GM10266 (cell line): Measurements from ENCODE around the gene C9orf78.

Source experiments
- DNase-seq: peaks from one replicate; pipeline ENCODE4 v3.0.0; 2012; ENCODE audit errors: extremely low spot score
- TF ChIP-seq, protein P1 (sequence below): IDR thresholded peaks from 2 replicates; pipeline ENCODE4 v1.5.1; 2012; ENCODE audit warnings: mild to moderate bottlenecking, low read depth; ENCODE audit not compliant: control insufficient read depth, insufficient read depth; ENCODE audit errors: missing control alignments

The C9orf78 gene

DNA sequence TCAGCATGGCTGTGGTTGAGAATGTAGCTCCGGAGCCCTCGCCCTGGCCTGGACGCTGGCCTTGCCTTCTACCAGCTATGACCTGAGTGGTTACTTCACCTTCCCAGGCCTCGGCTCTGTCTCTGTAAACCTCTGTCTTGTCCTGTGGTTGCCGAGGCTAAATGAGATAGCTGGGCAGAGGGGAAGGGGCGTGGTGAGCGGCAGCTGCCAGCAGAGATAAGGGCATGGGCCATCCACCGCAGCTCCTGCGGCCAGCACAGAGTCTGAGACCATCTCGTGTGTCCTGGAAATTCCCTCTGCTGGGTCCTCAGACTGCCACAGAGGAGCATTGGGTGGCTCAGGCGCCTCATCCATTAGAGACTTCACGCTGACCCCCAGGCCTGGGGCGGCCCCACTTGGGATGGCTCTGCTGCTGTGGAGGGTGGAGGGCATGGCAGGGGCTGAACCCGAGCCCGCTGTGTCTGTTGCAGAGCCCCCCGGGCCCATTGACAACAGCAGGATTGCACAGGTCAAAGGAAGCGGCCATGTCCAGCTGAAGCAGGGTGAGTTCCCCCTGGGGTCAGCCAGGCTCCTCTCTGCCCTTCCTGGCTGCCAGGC, 44.1 kb upstream of the C9orf78 start:
- TF ChIP-seq, protein P1, sequence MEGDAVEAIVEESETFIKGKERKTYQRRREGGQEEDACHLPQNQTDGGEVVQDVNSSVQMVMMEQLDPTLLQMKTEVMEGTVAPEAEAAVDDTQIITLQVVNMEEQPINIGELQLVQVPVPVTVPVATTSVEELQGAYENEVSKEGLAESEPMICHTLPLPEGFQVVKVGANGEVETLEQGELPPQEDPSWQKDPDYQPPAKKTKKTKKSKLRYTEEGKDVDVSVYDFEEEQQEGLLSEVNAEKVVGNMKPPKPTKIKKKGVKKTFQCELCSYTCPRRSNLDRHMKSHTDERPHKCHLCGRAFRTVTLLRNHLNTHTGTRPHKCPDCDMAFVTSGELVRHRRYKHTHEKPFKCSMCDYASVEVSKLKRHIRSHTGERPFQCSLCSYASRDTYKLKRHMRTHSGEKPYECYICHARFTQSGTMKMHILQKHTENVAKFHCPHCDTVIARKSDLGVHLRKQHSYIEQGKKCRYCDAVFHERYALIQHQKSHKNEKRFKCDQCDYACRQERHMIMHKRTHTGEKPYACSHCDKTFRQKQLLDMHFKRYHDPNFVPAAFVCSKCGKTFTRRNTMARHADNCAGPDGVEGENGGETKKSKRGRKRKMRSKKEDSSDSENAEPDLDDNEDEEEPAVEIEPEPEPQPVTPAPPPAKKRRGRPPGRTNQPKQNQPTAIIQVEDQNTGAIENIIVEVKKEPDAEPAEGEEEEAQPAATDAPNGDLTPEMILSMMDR: no peak
- no peak for DNase-seq

DNA sequence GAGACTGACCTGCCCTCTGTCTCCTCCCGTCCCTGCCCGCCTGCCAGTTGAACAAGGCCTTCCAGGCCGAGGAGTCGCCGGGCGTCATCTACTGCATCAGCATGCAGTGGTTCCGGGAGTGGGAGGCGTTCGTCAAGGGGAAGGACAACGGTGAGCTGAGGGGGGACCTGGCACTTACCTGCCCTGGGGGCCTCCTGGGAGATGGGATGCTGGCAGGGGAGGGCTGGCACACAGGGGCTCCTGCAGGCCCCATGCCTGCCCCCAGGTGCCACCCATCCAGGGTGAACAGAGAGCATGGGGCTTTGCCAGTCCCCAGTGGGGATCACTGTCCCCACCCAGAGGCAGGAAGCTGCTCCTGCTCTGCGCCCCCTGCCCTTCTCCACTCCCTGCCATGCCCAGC, 43.2 kb upstream of the C9orf78 start:
- DNase-seq: no peak
- TF ChIP-seq, protein P1: no peak

DNA sequence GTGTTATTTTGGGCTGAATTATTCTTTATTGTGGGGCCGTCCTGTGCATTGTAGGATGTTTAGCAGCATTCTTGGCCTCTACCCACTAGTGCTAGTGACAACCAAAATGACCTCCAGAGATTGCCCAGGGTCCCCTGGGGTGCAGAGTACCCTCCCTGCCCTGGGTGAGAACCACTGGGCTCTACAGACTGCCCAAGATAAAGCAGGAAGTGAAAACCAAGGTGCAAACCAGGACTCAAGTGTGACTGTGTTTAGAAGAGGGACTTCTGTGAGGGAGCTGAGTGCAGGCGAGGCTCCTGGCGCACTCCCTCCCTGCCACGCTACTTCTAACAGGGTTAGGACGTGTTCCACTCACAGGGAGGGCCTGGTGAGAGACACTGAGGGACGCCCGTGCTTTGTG, 41.7 kb upstream of the C9orf78 start:
- TF ChIP-seq, protein P1: no peak
- DNase-seq: no peak

DNA sequence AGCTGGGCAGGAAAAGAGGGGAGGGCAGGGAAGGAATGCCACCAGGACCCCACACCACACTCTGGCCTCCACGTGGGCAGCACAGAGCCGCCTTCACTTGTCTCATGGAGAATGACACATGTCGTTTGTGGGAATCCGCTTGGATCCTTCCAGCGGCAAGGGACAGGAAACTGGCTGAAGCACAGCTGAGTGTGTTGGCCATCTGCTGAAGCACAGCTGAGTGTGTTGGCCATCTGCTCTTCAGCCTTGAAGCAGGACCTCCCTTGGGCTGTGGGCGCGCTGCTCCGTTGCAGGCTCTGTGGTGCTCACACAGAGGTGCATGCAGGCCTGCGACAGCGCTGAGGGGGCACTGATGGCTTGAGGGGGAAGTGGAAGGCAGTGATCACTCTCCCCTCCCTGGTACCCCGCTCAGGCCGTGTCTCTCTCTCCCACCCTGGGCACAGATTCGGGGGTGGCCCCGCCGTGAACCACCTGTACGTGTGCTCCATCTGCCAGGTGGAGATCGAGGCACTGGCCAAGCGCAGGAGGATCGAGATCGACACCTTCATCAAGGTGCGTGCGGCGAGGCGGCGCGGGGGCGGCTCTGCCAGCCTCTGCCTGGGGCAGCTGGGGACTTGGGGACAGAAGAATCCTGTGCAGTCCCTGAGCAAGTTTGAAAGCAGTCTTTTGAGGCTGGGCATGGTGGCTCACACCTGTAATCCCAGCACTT, 40.8 kb upstream of the C9orf78 start:
- DNase-seq: no peak
- TF ChIP-seq, protein P1: no peak

DNA sequence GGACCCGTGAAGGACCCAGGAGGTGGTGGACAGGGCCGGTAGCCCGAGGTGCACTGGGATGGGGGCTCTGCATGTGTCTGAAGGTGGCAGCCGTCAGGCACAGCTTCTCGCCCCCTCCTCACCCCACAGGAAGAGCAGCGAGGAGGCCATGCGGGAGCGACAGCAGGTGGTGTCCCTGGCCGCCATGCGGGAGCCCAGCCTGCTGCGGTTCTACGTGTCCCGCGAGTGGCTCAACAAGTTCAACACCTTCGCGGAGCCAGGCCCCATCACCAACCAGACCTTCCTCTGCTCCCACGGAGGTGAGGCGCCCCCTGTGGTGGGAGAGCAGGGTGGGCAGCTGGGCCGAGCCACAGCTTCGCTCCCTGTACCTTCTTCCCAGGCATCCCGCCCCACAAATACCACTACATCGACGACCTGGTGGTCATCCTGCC, 40.1 kb upstream of the C9orf78 start:
- DNase-seq: no peak
- TF ChIP-seq, protein P1: no peak

DNA sequence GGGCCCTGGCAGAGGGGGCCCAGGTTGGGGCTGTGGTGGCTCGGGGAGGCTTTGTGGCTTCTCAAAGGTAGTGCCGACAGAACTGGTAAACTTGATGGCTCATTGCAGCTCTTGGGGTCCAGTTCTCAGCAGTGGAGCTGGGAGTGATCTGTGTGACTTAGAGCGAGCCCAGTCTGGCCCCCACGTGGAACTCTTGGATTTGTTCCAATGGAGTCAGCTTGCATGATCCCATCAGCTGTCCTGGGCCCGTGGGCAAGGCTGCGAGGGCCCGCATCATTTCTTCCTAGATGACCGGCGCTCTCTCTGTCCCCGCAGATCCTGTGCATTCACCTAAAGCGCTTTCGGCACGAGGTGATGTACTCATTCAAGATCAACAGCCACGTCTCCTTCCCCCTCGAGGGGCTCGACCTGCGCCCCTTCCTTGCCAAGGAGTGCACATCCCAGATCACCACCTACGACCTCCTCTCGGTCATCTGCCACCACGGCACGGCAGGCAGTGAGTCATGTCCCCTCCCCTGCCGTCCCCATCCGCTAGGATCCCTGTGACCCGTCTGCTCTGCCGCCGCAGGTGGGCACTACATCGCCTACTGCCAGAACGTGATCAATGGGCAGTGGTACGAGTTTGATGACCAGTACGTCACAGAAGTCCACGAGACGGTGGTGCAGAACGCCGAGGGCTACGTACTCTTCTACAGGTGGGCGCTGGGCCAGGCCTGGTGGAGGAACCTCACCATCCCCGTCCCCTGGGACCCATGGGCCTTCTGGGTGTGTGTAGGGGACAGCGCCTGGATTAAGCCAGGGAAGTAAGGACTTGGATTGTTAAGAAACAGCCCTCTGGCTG, 39.4 kb upstream of the C9orf78 start:
- DNase-seq: no peak
- TF ChIP-seq, protein P1: no peak
